NB4 (cell line): Measurements from ENCODE around the gene KDM4C.
"Not testable (repeated sequence)": the region's sequence is repeated elsewhere in the genome, so short reads cannot be mapped to it uniquely, and the experiment has no call there.

Experiments
- DNase-seq: peaks from one replicate; pipeline ENCODE4 v3.0.0; 2010; ENCODE audit warnings: low read depth
- H3K4me3 ChIP-seq: one replicate; pipeline ENCODE4 v1.5.1; 2011; ENCODE audit warnings: mild to moderate bottlenecking, low read depth, low read length, moderate library complexity
- CTCF ChIP-seq: IDR thresholded peaks from one replicate; pipeline ENCODE4 v1.5.1; 2012; ENCODE audit warnings: low read depth, low read length
- MYC ChIP-seq: IDR thresholded peaks from 2 replicates; pipeline ENCODE4 v1.6.1; 2011; ENCODE audit warnings: low read depth, low read length
- POLR2A ChIP-seq: IDR thresholded peaks from 2 replicates; pipeline ENCODE4 v1.6.1; 2011; ENCODE audit warnings: mild to moderate bottlenecking; ENCODE audit not compliant: insufficient read length; ENCODE audit errors: extremely low read depth
- TF ChIP-seq, protein P1 (sequence below): IDR thresholded peaks from 2 replicates; pipeline ENCODE4 v1.6.1; 2011; ENCODE audit warnings: low read depth, low read length

KDM4C gene

GRCh38 chr9:6765396-6765795 lies 7.6 kb downstream of the KDM4C start:
- no peak overlapping the region for H3K4me3 ChIP-seq
- no peak for DNase-seq
- no peak for TF ChIP-seq POLR2A

- H3K4me3 ChIP-seq, result no peak overlapping the region
- no peak for TF ChIP-seq POLR2A
- TF ChIP-seq, protein P1, sequence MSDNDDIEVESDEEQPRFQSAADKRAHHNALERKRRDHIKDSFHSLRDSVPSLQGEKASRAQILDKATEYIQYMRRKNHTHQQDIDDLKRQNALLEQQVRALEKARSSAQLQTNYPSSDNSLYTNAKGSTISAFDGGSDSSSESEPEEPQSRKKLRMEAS, result no peak
- TF ChIP-seq CTCF, result no peak
- no peak for TF ChIP-seq MYC
- DNase-seq, result no peak
Observed at GRCh38 chr9:6766606-6767005, 8.8 kb downstream of the KDM4C start.

DNA sequence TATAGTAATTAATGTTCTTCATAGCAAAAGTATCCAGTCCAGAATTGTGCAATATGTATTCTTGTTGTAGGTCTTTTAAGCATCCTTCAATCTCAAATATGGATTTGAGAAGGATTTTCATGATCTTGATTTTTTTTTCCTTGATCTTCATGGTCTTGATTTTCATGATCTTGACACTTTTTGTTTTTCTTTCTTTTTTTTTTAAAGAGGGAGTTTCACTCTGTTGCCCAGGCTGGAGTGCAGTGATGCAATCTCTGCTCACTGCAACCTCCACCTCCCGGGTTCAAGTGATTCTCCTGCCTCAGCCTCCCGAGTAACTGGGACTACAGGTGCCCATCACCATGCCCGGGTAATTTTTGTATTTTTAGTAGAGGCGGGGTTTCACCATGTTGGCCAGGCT lies 10.8 kb downstream of the KDM4C start:
- H3K4me3 ChIP-seq, DNase-seq: not testable (repeated sequence)

DNA sequence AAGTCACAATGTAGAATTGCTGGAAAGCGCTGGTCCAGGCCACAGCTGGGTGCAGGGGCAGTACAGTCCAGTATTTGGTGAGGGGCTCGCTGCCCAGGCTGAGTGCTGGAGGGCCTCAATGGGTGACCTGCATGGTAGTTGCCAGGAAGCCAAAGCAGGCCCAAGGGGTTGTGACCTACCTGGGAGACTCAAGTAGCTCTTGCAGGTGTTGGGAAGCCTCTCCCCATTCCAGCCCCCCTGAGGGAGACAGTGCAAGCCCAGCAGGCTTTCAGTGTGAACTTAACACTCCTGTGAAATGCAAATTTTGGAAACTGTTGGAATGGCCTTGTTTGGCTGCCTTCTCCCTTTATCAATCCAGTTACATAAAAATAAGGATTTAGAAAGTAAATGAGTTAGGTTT lies 13.9 kb downstream of the KDM4C start:
- DNase-seq, result no peak
- TF ChIP-seq POLR2A (no peak), CTCF (no peak), MYC (no peak)
- TF ChIP-seq, protein P1, result no peak
- no peak overlapping the region for H3K4me3 ChIP-seq

DNA sequence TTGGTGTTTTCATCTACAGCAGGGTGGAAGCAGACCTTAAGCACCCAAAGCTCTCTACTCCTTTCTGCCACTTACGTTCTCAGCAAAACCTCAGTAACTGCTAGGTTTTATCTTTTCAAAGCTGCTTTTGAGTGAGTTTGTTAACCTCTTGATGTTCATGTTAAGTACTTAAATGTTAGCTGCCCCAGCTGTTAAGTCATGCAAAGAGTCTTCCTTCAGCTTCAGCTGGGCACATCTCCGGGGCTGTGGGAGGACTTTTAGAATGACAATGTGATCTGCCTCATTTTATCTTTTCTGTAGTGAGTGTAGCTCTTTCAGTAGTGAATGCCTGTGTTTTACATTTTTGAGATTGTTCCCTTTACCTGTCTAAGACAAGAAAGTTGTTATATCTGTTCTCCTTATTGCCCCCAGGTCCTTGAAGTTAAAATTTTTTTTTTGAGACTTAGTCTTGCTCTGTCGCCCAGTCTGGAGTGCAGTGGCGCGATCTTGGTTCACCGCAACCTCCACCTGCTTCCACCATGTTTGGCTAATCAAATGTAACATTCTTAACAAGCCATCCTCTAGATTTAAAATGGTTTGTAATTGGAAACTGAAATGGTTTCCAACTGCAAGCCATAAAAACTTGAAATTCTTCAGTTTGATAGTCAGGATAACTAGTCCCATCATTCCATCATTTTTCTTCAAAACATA lies 19.6 kb downstream of the KDM4C start:
- DNase-seq, result no peak
- H3K4me3 ChIP-seq, result no peak overlapping the region
- TF ChIP-seq CTCF (no peak), POLR2A (no peak), MYC (no peak)
- TF ChIP-seq, protein P1, result no peak

- H3K4me3 ChIP-seq, result no peak overlapping the region
- DNase-seq, result no peak
- TF ChIP-seq MYC (no peak), POLR2A (no peak), CTCF (no peak)
- TF ChIP-seq, protein P1, result no peak
Observed at GRCh38 chr9:6779417-6780241, 21.9 kb downstream of the KDM4C start.
